LNCaP clone FGC (cell line): ENCODE results near the gene TCN2.
"Not testable (repeated sequence)": the region's sequence is repeated elsewhere in the genome, so short reads cannot be mapped to it uniquely, and the experiment has no call there.

Experiments
- DNase-seq: peaks from one replicate; pipeline ENCODE4 v3.0.0-alpha.2; 2011; ENCODE audit warnings: low read depth
- H3K4me3 ChIP-seq: 2 replicates; pipeline ENCODE4 v1.5.1; 2011; ENCODE audit warnings: mild to moderate bottlenecking, low read depth, low read length, control low read depth
- CTCF ChIP-seq: IDR thresholded peaks from 2 replicates; pipeline ENCODE4 v1.5.1; 2012; ENCODE audit warnings: mild to moderate bottlenecking; ENCODE audit not compliant: control insufficient read depth, insufficient read depth; ENCODE audit errors: extremely low read depth

TCN2 gene

GRCh38 chr22:30615543-30615954 is 8.6 kb downstream of the TCN2 start:
- no peak for TF ChIP-seq CTCF
- H3K4me3 ChIP-seq: no peak overlapping the region
- DNase-seq: no peak

- no peak overlapping the region for H3K4me3 ChIP-seq
- TF ChIP-seq CTCF: no peak
Measured at GRCh38 chr22:30617819-30618218, 10.8 kb downstream of the TCN2 start.

GRCh38 chr22:30619909-30620308 is 12.9 kb downstream of the TCN2 start:
- DNase-seq, H3K4me3 ChIP-seq: not testable (repeated sequence)

More at GRCh38 chr22:30617819-30618218, 10.8 kb downstream of the TCN2 start:
- no peak for DNase-seq

GRCh38 chr22:30626413-30626812 is 19.4 kb downstream of the TCN2 start:
- TF ChIP-seq CTCF: no peak
- no peak overlapping the region for H3K4me3 ChIP-seq
- DNase-seq: no peak

GRCh38 chr22:30627471-30627870 is 20.5 kb downstream of the TCN2 start:
- no peak overlapping the region for H3K4me3 ChIP-seq
- TF ChIP-seq CTCF: no peak
- DNase-seq: no peak

GRCh38 chr22:30628491-30628890 is 21.5 kb downstream of the TCN2 start:
- no peak for TF ChIP-seq CTCF
- DNase-seq: no peak
- no peak overlapping the region for H3K4me3 ChIP-seq

- H3K4me3 ChIP-seq, DNase-seq: not testable (repeated sequence)
Measured at GRCh38 chr22:30631469-30631868, 24.5 kb downstream of the TCN2 start.

GRCh38 chr22:30634471-30635233 is 27.7 kb downstream of the TCN2 start:
- H3K4me3 ChIP-seq: no peak overlapping the region
- DNase-seq: peak; percentile 58
- TF ChIP-seq CTCF: peak; percentile 86
